SK-N-SH (cell line): ENCODE measurements around the gene SPOP.

ENCODE experiments used
- EP300 ChIP-seq, 2 experiments: IDR thresholded peaks; 2 replicates each; pipeline versions ENCODE4 v1.4.0 to v1.6.1; 2012; ENCODE audit warnings: borderline replicate concordance in 1 of 2, low read depth in 1 of 2, low read length in 1 of 2
- EZH2phosphoT487 ChIP-seq: fragments of 200-600 bp; sonication (generic); IDR thresholded peaks from 2 replicates; pipeline ENCODE4 v1.6.1; 2017; ENCODE audit warnings: low read depth, mixed run types, mild to moderate bottlenecking, antibody characterized with exemption, moderate library complexity, borderline replicate concordance
- FOXM1 ChIP-seq: IDR thresholded peaks from 2 replicates; pipeline ENCODE4 v1.4.0; 2012; ENCODE audit warnings: low read depth, mild to moderate bottlenecking
- MAX ChIP-seq: IDR thresholded peaks from 2 replicates; pipeline ENCODE4 v1.4.0; 2012; ENCODE audit warnings: low read depth
- MXI1 ChIP-seq: IDR thresholded peaks from 2 replicates; pipeline ENCODE4 v1.6.1; 2012; ENCODE audit warnings: mild to moderate bottlenecking, low read depth, low read length, improper control_type of control experiment
- PBX3 ChIP-seq: IDR thresholded peaks from 2 replicates; pipeline ENCODE4; 2012
- RAD21 ChIP-seq: IDR thresholded peaks from 2 replicates; pipeline ENCODE4 v1.6.1; 2012; ENCODE audit warnings: mild to moderate bottlenecking, low read length
- RFX5 ChIP-seq: IDR thresholded peaks from 2 replicates; pipeline ENCODE4 v1.6.1; 2012; ENCODE audit warnings: mild to moderate bottlenecking, improper control_type of control experiment, low read length
- RXRA ChIP-seq: IDR thresholded peaks from 2 replicates; pipeline ENCODE4 v1.4.0; 2012; ENCODE audit warnings: low read depth, mild to moderate bottlenecking, borderline replicate concordance
- TAF1 ChIP-seq: IDR thresholded peaks from 2 replicates; pipeline ENCODE4 v1.6.1; 2012; ENCODE audit warnings: low read depth, mild to moderate bottlenecking, low read length, moderate library complexity, borderline replicate concordance
- TEAD4 ChIP-seq: IDR thresholded peaks from 2 replicates; pipeline ENCODE4 v1.4.0; 2012; ENCODE audit warnings: mild to moderate bottlenecking, borderline replicate concordance; ENCODE audit not compliant: insufficient read depth
- USF2 ChIP-seq: fragments of 150-350 bp; IDR thresholded peaks from 2 replicates; pipeline ENCODE4 v1.6.1; 2017; ENCODE audit warnings: antibody characterized with exemption, low read length, low read depth, borderline replicate concordance
- TF ChIP-seq, protein P1 (sequence below): fragments of 200-600 bp; sonication (generic); IDR thresholded peaks from 2 replicates; pipeline ENCODE4 v1.6.1; 2017; ENCODE audit warnings: antibody characterized with exemption, mild to moderate bottlenecking, moderate library complexity

- TF ChIP-seq, protein P1, sequence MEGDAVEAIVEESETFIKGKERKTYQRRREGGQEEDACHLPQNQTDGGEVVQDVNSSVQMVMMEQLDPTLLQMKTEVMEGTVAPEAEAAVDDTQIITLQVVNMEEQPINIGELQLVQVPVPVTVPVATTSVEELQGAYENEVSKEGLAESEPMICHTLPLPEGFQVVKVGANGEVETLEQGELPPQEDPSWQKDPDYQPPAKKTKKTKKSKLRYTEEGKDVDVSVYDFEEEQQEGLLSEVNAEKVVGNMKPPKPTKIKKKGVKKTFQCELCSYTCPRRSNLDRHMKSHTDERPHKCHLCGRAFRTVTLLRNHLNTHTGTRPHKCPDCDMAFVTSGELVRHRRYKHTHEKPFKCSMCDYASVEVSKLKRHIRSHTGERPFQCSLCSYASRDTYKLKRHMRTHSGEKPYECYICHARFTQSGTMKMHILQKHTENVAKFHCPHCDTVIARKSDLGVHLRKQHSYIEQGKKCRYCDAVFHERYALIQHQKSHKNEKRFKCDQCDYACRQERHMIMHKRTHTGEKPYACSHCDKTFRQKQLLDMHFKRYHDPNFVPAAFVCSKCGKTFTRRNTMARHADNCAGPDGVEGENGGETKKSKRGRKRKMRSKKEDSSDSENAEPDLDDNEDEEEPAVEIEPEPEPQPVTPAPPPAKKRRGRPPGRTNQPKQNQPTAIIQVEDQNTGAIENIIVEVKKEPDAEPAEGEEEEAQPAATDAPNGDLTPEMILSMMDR = peak; percentile 99
- TF ChIP-seq USF2 = peak; percentile 31; the same call in 1 of the 2 replicates
- no peak for TF ChIP-seq RXRA
- TF ChIP-seq RFX5 = no peak; the same call in 1 of the 2 replicates
- TF ChIP-seq EP300 (IDR thresholded peaks at IDR 0.05; ENCODE audit: borderline replicate concordance in 1 of 2, low read depth in 1 of 2, low read length in 1 of 2) = peak in 1 of 2 experiments; percentile 36; a peak in 1 of 4 replicates
- no peak for TF ChIP-seq TEAD4
- TF ChIP-seq PBX3 = peak; percentile 96
- TF ChIP-seq RAD21 = peak; percentile 69
- TF ChIP-seq FOXM1 = no peak
- peak; percentile 53; the same call in 1 of the 2 replicates for TF ChIP-seq TAF1
- TF ChIP-seq EZH2phosphoT487 = no peak
- TF ChIP-seq MAX = peak; percentile 59
- no peak for TF ChIP-seq MXI1
Observed at GRCh38 chr17:49707608-49708514, 30.0 kb upstream of the SPOP start, which contains the start of gene SLC35B1.
